HG03039 (cell line): ENCODE results near the gene ERC2.
"Not testable (repeated sequence)": the region's sequence is repeated elsewhere in the genome, so short reads cannot be mapped to it uniquely, and the experiment has no call there.

Experiments used
- ATAC-seq: cut with Tn5 transposase; IDR thresholded peaks from one replicate; pipeline ENCODE4 v1.9.1; 2021; ENCODE audit warnings: mild to moderate bottlenecking, moderate library complexity; ENCODE audit not compliant: unreplicated experiment

Gene ERC2

GRCh38 chr3:55858727-55859126 is 609.5 kb downstream of the ERC2 start:
- ATAC-seq, result no peak

- no peak for ATAC-seq
Observed at GRCh38 chr3:55858302-55858701, 610.0 kb downstream of the ERC2 start.

- no peak for ATAC-seq
Observed at GRCh38 chr3:55857633-55858032, 610.6 kb downstream of the ERC2 start.

GRCh38 chr3:55855311-55855710 is 613.0 kb downstream of the ERC2 start:
- no peak for ATAC-seq

- ATAC-seq, result no peak
Observed at GRCh38 chr3:55854494-55854893, 613.8 kb downstream of the ERC2 start.

- no peak for ATAC-seq
Observed at GRCh38 chr3:55852326-55852725, 615.9 kb downstream of the ERC2 start.

GRCh38 chr3:55842204-55842603 is 626.1 kb downstream of the ERC2 start:
- no peak for ATAC-seq

GRCh38 chr3:55831876-55832275 is 636.4 kb downstream of the ERC2 start:
- ATAC-seq, result not testable (repeated sequence)

GRCh38 chr3:55828712-55829111 is 639.6 kb downstream of the ERC2 start:
- no peak for ATAC-seq

- no peak for ATAC-seq
Observed at GRCh38 chr3:55827786-55828185, 640.5 kb downstream of the ERC2 start.

GRCh38 chr3:55826731-55827496 is 641.4 kb downstream of the ERC2 start:
- ATAC-seq, result no peak

- ATAC-seq, result no peak
Observed at GRCh38 chr3:55826097-55826496, 642.2 kb downstream of the ERC2 start.

GRCh38 chr3:55824406-55824805 is 643.9 kb downstream of the ERC2 start:
- ATAC-seq, result no peak

GRCh38 chr3:55823829-55824228 is 644.4 kb downstream of the ERC2 start:
- no peak for ATAC-seq

GRCh38 chr3:55823001-55823400 is 645.3 kb downstream of the ERC2 start:
- ATAC-seq, result no peak

GRCh38 chr3:55819005-55819404 is 649.3 kb downstream of the ERC2 start:
- ATAC-seq, result no peak

GRCh38 chr3:55818485-55818884 is 649.8 kb downstream of the ERC2 start:
- ATAC-seq, result no peak

- ATAC-seq, result no peak
Observed at GRCh38 chr3:55816794-55817576, 651.3 kb downstream of the ERC2 start.

- no peak for ATAC-seq
Observed at GRCh38 chr3:55815262-55815661, 653.0 kb downstream of the ERC2 start.

- ATAC-seq, result no peak
Observed at GRCh38 chr3:55813268-55814097, 654.8 kb downstream of the ERC2 start.

GRCh38 chr3:55812394-55813013 is 655.8 kb downstream of the ERC2 start:
- no peak for ATAC-seq
